Liver (tissue), 9 donors: Measurements from ENCODE around the gene MYL3. TPM values are rescaled to one million over a fixed set of nuclear protein-coding genes. Genes with fewer than 3 reads are reported as not detected.
A peak's percentile ranks its signal among the peaks of the same experiment; 100 is the strongest.

Experiments used
- DNase-seq: peaks from one replicate; pipeline ENCODE4 v3.0.0-alpha.2; 2017; ENCODE audit warnings: low spot score
- H3K27ac ChIP-seq, 2 donors: one replicate each; pipeline ENCODE4 v1.7.0; 2013; ENCODE audit warnings: inconsistent platforms in 2 of 2, low read length in 2 of 2, control low read depth in 1 of 2, low read depth in 1 of 2, mild to moderate bottlenecking in 1 of 2
- H3K27me3 ChIP-seq, 4 donors: one replicate each; pipeline versions ENCODE4 v1.6.1 to v1.7.0; 2013; ENCODE audit warnings: low read length in 3 of 4, inconsistent platforms in 1 of 4, mild to moderate bottlenecking in 1 of 4, moderate library complexity in 1 of 4; ENCODE audit not compliant: control insufficient read depth in 4 of 4, insufficient read depth in 4 of 4
- H3K36me3 ChIP-seq, 4 donors: one replicate each; pipeline versions ENCODE4 v1.6.1 to v1.7.0; 2013; ENCODE audit warnings: low read length in 3 of 4, mild to moderate bottlenecking in 3 of 4, low read depth in 1 of 4, moderate library complexity in 1 of 4; ENCODE audit not compliant: control insufficient read depth in 4 of 4, insufficient read depth in 3 of 4
- H3K4me1 ChIP-seq, 4 donors: one replicate each; pipeline versions ENCODE4 v1.6.1 to v1.7.0; 2013; ENCODE audit warnings: low read length in 3 of 4, mild to moderate bottlenecking in 3 of 4, moderate library complexity in 1 of 4; ENCODE audit not compliant: control insufficient read depth in 4 of 4, insufficient read depth in 4 of 4
- H3K4me3 ChIP-seq, 3 donors: one replicate each; pipeline versions ENCODE4 v1.6.1 to v1.7.0; 2013; ENCODE audit warnings: low read length in 3 of 3, control low read depth in 1 of 3, low read depth in 1 of 3, mild to moderate bottlenecking in 1 of 3
- H3K9ac ChIP-seq, 2 donors: one replicate each; pipeline ENCODE4 v1.7.0; 2013; ENCODE audit warnings: low read length in 2 of 2, mild to moderate bottlenecking in 2 of 2, moderate library complexity in 2 of 2, control low read depth in 1 of 2, low read depth in 1 of 2
- H3K9me3 ChIP-seq, 4 donors: one replicate each; pipeline versions ENCODE4 v1.6.1 to v1.7.0; 2013; ENCODE audit warnings: low read length in 3 of 4; ENCODE audit not compliant: control insufficient read depth in 4 of 4
- EGR1 ChIP-seq, 2 donors: IDR thresholded peaks; 2 replicates each; pipeline ENCODE4 v1.6.1; 2016 to 2018; ENCODE audit warnings: antibody characterized with exemption in 2 of 2, low read depth in 2 of 2
- FOXA1 ChIP-seq: IDR thresholded peaks from 2 replicates; pipeline ENCODE4 v1.6.1; 2016; ENCODE audit warnings: antibody characterized with exemption
- FOXA2 ChIP-seq: IDR thresholded peaks from 2 replicates; pipeline ENCODE4 v1.6.1; 2016; ENCODE audit warnings: antibody characterized with exemption
- GABPA ChIP-seq, 2 donors: IDR thresholded peaks in 1 of 2; conservative IDR thresholded peaks in 1 of 2; 2 replicates each; pipeline ENCODE4 v1.6.1; 2016; ENCODE audit warnings: antibody characterized with exemption in 2 of 2, mild to moderate bottlenecking in 1 of 2, moderate library complexity in 1 of 2
- HNF4A ChIP-seq, 2 donors: conservative IDR thresholded peaks; 2 replicates each; pipeline ENCODE4 v1.6.1; 2016; ENCODE audit warnings: antibody characterized with exemption in 2 of 2, mild to moderate bottlenecking in 2 of 2
- HNF4G ChIP-seq: IDR thresholded peaks from 2 replicates; pipeline ENCODE4 v1.6.1; 2016; ENCODE audit warnings: antibody characterized with exemption
- JUND ChIP-seq, 2 donors: IDR thresholded peaks; 2 replicates each; pipeline ENCODE4 v1.6.1; 2016; ENCODE audit warnings: antibody characterized with exemption in 2 of 2
- NR2F2 ChIP-seq: IDR thresholded peaks from 2 replicates; pipeline ENCODE4 v1.6.1; 2016; ENCODE audit warnings: antibody characterized with exemption
- RAD21 ChIP-seq, 2 donors: IDR thresholded peaks; 2 replicates each; pipeline ENCODE4 v1.6.1; 2016; ENCODE audit warnings: antibody characterized with exemption in 2 of 2, mild to moderate bottlenecking in 2 of 2
- RXRA ChIP-seq, 2 donors: IDR thresholded peaks; 2 replicates each; pipeline ENCODE4 v1.6.1; 2017 to 2018; ENCODE audit warnings: antibody characterized with exemption in 2 of 2, mild to moderate bottlenecking in 1 of 2
- SP1 ChIP-seq: IDR thresholded peaks from 2 replicates; pipeline ENCODE4 v1.6.1; 2018; ENCODE audit warnings: antibody characterized with exemption, mild to moderate bottlenecking
- TAF1 ChIP-seq: conservative IDR thresholded peaks from 2 replicates; pipeline ENCODE4 v1.6.1; 2016; ENCODE audit warnings: antibody characterized with exemption, mild to moderate bottlenecking
- YY1 ChIP-seq: IDR thresholded peaks from 2 replicates; pipeline ENCODE4 v1.6.1; 2016; ENCODE audit warnings: antibody characterized with exemption, mild to moderate bottlenecking
- WGBS: extraction: QIAGEN DNeasy Blood & Tissue Kit; methylation state at CpG from one replicate; pipeline ENCODE4 v1.1.7; 2013; 5-methylcytosine and 5-hydroxymethylcytosine counted together
- polyA plus RNA-seq, 2 donors: library from polyadenylated mRNA; stranded (reverse) in 1 of 2; unstranded in 1 of 2; fragments of 200-250 nt in 1 of 2; fragments of >200 nt in 1 of 2; fragmentation: Nextera tagmentation in 1 of 2; extraction: Ambion mirVana in 1 of 2; gene quantifications; one replicate each; pipeline versions ENCODE4 v1.2.1 to v1.2.3, GENCODE V29; 2013 to 2015
- total RNA-seq, 2 donors: library from RNA; depleted of rRNA; stranded (reverse); fragments of >200 nt; gene quantifications; one replicate each; pipeline ENCODE4 v1.2.3, GENCODE V29; 2014
- TF ChIP-seq, protein P1 (sequence below): IDR thresholded peaks from 2 replicates; pipeline ENCODE4 v1.6.1; 2016; ENCODE audit warnings: antibody characterized with exemption
- TF ChIP-seq, protein P2 (sequence below): fragments of 150-350 bp; IDR thresholded peaks from 2 replicates; pipeline ENCODE4 v1.5.1; 2017; ENCODE audit warnings: improper control_type of control experiment, low read depth, low read length; ENCODE audit not compliant: missing input control
- TF ChIP-seq, protein P3 (sequence below): IDR thresholded peaks from 2 replicates; pipeline ENCODE4 v1.6.1; 2016; ENCODE audit warnings: antibody characterized with exemption
- TF ChIP-seq, protein P4 (sequence below): IDR thresholded peaks from 2 replicates; pipeline ENCODE4 v1.6.1; 2016; ENCODE audit warnings: antibody characterized with exemption, mild to moderate bottlenecking
- TF ChIP-seq, protein P5 (sequence below): IDR thresholded peaks from 2 replicates; pipeline ENCODE4 v1.6.1; 2016; ENCODE audit warnings: antibody characterized with exemption
- donor health status: healthy.
- donor health status: healthy.
- donor health status: healthy.
- donor health status: healthy.
- donor health status: healthy.

Gene MYL3
- total and polyA plus RNA-seq, 4 donors, result 0.51 to 1.3 (median 0.81) TPM

GRCh38 chr3:46883830-46884185 lies 20.6 kb upstream of the MYL3 start:
- no peak for TF ChIP-seq GABPA (IDR thresholded peaks at IDR 0.05 in 1 of 2, conservative IDR thresholded peaks at IDR 0.05 in 1 of 2)
- TF ChIP-seq, protein P1, sequence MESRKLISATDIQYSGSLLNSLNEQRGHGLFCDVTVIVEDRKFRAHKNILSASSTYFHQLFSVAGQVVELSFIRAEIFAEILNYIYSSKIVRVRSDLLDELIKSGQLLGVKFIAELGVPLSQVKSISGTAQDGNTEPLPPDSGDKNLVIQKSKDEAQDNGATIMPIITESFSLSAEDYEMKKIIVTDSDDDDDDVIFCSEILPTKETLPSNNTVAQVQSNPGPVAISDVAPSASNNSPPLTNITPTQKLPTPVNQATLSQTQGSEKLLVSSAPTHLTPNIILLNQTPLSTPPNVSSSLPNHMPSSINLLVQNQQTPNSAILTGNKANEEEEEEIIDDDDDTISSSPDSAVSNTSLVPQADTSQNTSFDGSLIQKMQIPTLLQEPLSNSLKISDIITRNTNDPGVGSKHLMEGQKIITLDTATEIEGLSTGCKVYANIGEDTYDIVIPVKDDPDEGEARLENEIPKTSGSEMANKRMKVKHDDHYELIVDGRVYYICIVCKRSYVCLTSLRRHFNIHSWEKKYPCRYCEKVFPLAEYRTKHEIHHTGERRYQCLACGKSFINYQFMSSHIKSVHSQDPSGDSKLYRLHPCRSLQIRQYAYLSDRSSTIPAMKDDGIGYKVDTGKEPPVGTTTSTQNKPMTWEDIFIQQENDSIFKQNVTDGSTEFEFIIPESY, result no peak
- no peak for TF ChIP-seq YY1
- 58% methylated on average over 4 of the region's 4 CpGs for WGBS
- H3K27me3 ChIP-seq, result peaks cover 0 to 13% (median 1%) of the 10 kb centered on the region in 4 donors
- H3K9me3 ChIP-seq, result no peaks in the 10 kb centered on the region
- peak overlapping the region; percentile 19 to 37 for H3K27ac ChIP-seq
- H3K4me1 ChIP-seq, result peaks cover 3 to 7% (median 4%) of the 10 kb centered on the region in 4 donors
- H3K4me3 ChIP-seq, result peak overlapping the region in 1 of 3 donors; percentile 60
- DNase-seq, result no peak
- H3K36me3 ChIP-seq, result no peaks in the 10 kb centered on the region
- H3K9ac ChIP-seq, result no peak overlapping the region

DNA sequence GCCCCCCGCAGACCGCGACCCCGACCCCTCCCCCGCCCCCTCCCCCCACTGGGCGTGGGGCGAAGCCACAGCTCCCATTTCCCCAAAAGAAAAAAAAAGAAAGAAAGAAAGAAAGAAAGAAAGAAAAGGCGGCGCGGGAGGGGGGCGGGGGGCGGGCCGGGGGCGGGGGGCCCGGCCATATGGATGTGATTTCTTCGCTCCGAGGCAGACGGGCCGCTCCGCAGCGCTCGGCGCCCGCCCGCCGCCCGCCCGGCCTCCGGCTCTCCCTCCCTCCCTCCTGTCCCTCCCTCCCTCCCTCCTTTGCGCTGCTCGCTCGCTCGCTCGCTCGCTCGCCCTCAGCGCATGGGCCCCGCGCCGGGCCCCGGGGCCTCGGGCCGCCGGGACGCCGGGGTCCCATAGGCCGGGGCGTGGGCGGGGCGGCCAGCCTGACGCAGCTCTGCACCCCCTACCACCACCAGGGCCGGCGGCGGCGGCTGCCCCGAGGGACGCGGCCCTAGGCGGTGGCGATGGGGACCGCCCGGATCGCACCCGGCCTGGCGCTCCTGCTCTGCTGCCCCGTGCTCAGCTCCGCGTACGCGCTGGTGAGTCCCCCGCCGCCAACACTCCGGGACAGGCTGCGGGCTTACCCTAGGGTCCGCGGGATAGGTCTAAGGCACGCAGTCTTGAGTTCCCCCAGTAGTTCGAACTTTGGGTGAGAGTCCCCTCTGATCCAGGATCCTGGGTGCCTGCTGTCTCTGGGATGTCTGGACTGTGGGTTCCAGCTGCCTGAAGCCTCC lies 20.0 kb upstream of the MYL3 start:
- DNase-seq, result no peak
- H3K36me3 ChIP-seq, result no peaks in the 10 kb centered on the region
- H3K27ac ChIP-seq, result peak overlapping the region; percentile 37 to 57
- H3K4me3 ChIP-seq, result peak overlapping the region in 1 of 3 donors; percentile 60
- no peak overlapping the region for H3K9ac ChIP-seq
- H3K9me3 ChIP-seq, result no peaks in the 10 kb centered on the region
- TF ChIP-seq, protein P2, sequence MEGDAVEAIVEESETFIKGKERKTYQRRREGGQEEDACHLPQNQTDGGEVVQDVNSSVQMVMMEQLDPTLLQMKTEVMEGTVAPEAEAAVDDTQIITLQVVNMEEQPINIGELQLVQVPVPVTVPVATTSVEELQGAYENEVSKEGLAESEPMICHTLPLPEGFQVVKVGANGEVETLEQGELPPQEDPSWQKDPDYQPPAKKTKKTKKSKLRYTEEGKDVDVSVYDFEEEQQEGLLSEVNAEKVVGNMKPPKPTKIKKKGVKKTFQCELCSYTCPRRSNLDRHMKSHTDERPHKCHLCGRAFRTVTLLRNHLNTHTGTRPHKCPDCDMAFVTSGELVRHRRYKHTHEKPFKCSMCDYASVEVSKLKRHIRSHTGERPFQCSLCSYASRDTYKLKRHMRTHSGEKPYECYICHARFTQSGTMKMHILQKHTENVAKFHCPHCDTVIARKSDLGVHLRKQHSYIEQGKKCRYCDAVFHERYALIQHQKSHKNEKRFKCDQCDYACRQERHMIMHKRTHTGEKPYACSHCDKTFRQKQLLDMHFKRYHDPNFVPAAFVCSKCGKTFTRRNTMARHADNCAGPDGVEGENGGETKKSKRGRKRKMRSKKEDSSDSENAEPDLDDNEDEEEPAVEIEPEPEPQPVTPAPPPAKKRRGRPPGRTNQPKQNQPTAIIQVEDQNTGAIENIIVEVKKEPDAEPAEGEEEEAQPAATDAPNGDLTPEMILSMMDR, result no peak
- no peak for TF ChIP-seq FOXA2
- no peak for TF ChIP-seq TAF1
- TF ChIP-seq JUND (IDR thresholded peaks at IDR 0.05), result no peak
- TF ChIP-seq, protein P1, result no peak
- TF ChIP-seq EGR1 (IDR thresholded peaks at IDR 0.05; ENCODE audit: low read depth in 2 of 2), result no peak
- TF ChIP-seq GABPA (IDR thresholded peaks at IDR 0.05 in 1 of 2, conservative IDR thresholded peaks at IDR 0.05 in 1 of 2), result no peak
- TF ChIP-seq NR2F2, result no peak
- TF ChIP-seq, protein P3, sequence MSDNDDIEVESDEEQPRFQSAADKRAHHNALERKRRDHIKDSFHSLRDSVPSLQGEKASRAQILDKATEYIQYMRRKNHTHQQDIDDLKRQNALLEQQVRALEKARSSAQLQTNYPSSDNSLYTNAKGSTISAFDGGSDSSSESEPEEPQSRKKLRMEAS, result no peak
- TF ChIP-seq, protein P4, sequence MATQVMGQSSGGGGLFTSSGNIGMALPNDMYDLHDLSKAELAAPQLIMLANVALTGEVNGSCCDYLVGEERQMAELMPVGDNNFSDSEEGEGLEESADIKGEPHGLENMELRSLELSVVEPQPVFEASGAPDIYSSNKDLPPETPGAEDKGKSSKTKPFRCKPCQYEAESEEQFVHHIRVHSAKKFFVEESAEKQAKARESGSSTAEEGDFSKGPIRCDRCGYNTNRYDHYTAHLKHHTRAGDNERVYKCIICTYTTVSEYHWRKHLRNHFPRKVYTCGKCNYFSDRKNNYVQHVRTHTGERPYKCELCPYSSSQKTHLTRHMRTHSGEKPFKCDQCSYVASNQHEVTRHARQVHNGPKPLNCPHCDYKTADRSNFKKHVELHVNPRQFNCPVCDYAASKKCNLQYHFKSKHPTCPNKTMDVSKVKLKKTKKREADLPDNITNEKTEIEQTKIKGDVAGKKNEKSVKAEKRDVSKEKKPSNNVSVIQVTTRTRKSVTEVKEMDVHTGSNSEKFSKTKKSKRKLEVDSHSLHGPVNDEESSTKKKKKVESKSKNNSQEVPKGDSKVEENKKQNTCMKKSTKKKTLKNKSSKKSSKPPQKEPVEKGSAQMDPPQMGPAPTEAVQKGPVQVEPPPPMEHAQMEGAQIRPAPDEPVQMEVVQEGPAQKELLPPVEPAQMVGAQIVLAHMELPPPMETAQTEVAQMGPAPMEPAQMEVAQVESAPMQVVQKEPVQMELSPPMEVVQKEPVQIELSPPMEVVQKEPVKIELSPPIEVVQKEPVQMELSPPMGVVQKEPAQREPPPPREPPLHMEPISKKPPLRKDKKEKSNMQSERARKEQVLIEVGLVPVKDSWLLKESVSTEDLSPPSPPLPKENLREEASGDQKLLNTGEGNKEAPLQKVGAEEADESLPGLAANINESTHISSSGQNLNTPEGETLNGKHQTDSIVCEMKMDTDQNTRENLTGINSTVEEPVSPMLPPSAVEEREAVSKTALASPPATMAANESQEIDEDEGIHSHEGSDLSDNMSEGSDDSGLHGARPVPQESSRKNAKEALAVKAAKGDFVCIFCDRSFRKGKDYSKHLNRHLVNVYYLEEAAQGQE, result no peak
- no peak for TF ChIP-seq SP1
- no peak for TF ChIP-seq HNF4A (conservative IDR thresholded peaks at IDR 0.05)
- TF ChIP-seq RXRA (IDR thresholded peaks at IDR 0.05), result no peak
- TF ChIP-seq YY1, result no peak
- no peak for TF ChIP-seq RAD21 (IDR thresholded peaks at IDR 0.05)
- TF ChIP-seq FOXA1, result no peak
- TF ChIP-seq, protein P5, sequence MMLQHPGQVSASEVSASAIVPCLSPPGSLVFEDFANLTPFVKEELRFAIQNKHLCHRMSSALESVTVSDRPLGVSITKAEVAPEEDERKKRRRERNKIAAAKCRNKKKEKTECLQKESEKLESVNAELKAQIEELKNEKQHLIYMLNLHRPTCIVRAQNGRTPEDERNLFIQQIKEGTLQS, result no peak
- no peak for TF ChIP-seq HNF4G
- peaks cover 0 to 13% (median 1%) of the 10 kb centered on the region in 4 donors for H3K27me3 ChIP-seq
- WGBS, result 5% methylated on average over 78 of the region's 78 CpGs
- peaks cover 3 to 7% (median 4%) of the 10 kb centered on the region in 4 donors for H3K4me1 ChIP-seq
